HCT116 (cell line): ENCODE results near the gene ZNF330. TPM values are rescaled to one million over a fixed set of nuclear protein-coding genes. Genes with fewer than 3 reads are reported as not detected.
"Not testable (repeated sequence)": the region's sequence is repeated elsewhere in the genome, so short reads cannot be mapped to it uniquely, and the experiment has no call there.

Experiments used
- ATAC-seq: fragments of 200-7000 bp; cut with Tn5 transposase; 2 replicates; pipeline ENCODE4 v1.9.1; 2020; ENCODE audit warnings: mild to moderate bottlenecking, moderate library complexity
- BruUV-seq: library from RNA; stranded (reverse); fragments of 400-500 nt; replicated peaks from 2 replicates; lab custom pipeline; 2021; lab: Mats Ljungman, UMichigan
- CTCF ChIA-PET: fragments of 300-600 bp; sonication (Branson Sonifier 250); formaldehyde crosslinking; loops from one replicate; lab custom pipeline; 2021; ENCODE audit warnings: antibody characterized with exemption; lab: Charles Lee
- POLR2A ChIA-PET: fragments of 300-600, 350-600 bp; sonication (Branson Sonifier 250); formaldehyde crosslinking; loops from one replicate; lab custom pipeline; 2021; ENCODE audit warnings: antibody characterized with exemption; lab: Charles Lee
- RAD21 ChIA-PET, 2 experiments: fragments of 300-600 bp; sonication (Branson Sonifier 250); formaldehyde crosslinking; loops; one replicate each; lab custom pipeline; 2023; ENCODE audit warnings: low total read pairs in 2 of 2; ENCODE audit not compliant: uncharacterized antibody in 2 of 2, unreplicated experiment in 2 of 2, low non-redundant PET in 1 of 2; lab: Charles Lee
- DNase-seq: peaks from one replicate; pipeline ENCODE4 v3.0.0-alpha.2; 2010; ENCODE audit warnings: low read depth, low spot score
- H2AFZ ChIP-seq: fragments of 200-600 bp; shearing (Covaris generic), sonication (generic); 2 replicates; pipeline ENCODE4 v1.6.1; 2017; ENCODE audit warnings: low read depth, mixed run types, mixed read lengths, antibody characterized with exemption, low read length; ENCODE audit not compliant: poor library complexity, severe bottlenecking
- H3K27ac ChIP-seq: 2 replicates; pipeline ENCODE4 v1.5.1; 2012; ENCODE audit warnings: low read depth, low read length
- H3K27me3 ChIP-seq: fragments of 200-600 bp; sonication (generic); 2 replicates; pipeline ENCODE4 v1.6.1; 2016; ENCODE audit warnings: mixed run types, low read length, mixed read lengths; ENCODE audit not compliant: insufficient read depth
- H3K36me3 ChIP-seq, 2 experiments: fragments of 200-500 bp in 1 of 2; fragments of 200-600 bp in 1 of 2; sonication (Bioruptor generic) in 1 of 2; sonication (generic) in 1 of 2; 2 replicates each; pipeline versions ENCODE4 v1.5.1 to v1.6.1; 2014 to 2016; ENCODE audit warnings: low read length in 2 of 2, inconsistent platforms in 1 of 2, mixed read lengths in 1 of 2, mixed run types in 1 of 2; ENCODE audit not compliant: insufficient read depth in 2 of 2, control insufficient read depth in 1 of 2
- H3K4me1 ChIP-seq, 2 experiments: fragments of 200-600 bp in 1 of 2; sonication (generic) in 1 of 2; 2 replicates each; pipeline versions ENCODE4 v1.5.1 to v1.6.1; 2012 to 2017; ENCODE audit warnings: low read length in 2 of 2, inconsistent platforms in 1 of 2, mild to moderate bottlenecking in 1 of 2, mixed read lengths in 1 of 2, mixed run types in 1 of 2, moderate library complexity in 1 of 2; ENCODE audit not compliant: insufficient read depth in 2 of 2, control insufficient read depth in 1 of 2
- H3K4me2 ChIP-seq: fragments of 200-600 bp; sonication (generic); 2 replicates; pipeline ENCODE4 v1.6.1; 2017; ENCODE audit warnings: mixed run types, low read length, mixed read lengths
- H3K4me3 ChIP-seq, 2 experiments: fragments of 200-600 bp in 1 of 2; sonication (generic) in 1 of 2; replicated peaks in 1 of 2; 2 replicates each; pipeline ENCODE4 v1.5.1; 2011 to 2016; ENCODE audit warnings: low read length in 2 of 2, control low read depth in 1 of 2, low read depth in 1 of 2, mild to moderate bottlenecking in 1 of 2, mixed read lengths in 1 of 2, mixed run types in 1 of 2
- H3K79me2 ChIP-seq: fragments of 200-600 bp; sonication (generic); 2 replicates; pipeline ENCODE4 v1.6.1; 2017; ENCODE audit warnings: mild to moderate bottlenecking, mixed run types, low read length, moderate library complexity, mixed read lengths; ENCODE audit not compliant: insufficient read depth
- H3K9ac ChIP-seq: fragments of 200-600 bp; sonication (generic); 2 replicates; pipeline ENCODE4 v1.6.1; 2016; ENCODE audit warnings: low read length, mixed read lengths
- H3K9me2 ChIP-seq: fragments of 200-600 bp; sonication (generic), shearing (Covaris generic); 2 replicates; pipeline ENCODE4 v1.6.1; 2017; ENCODE audit warnings: mixed run types, mild to moderate bottlenecking, moderate library complexity; ENCODE audit not compliant: insufficient read depth
- H3K9me3 ChIP-seq, 2 experiments: fragments of 200-500 bp in 1 of 2; fragments of 200-600 bp in 1 of 2; sonication (Bioruptor generic) in 1 of 2; sonication (generic) in 1 of 2; 2 replicates each; pipeline ENCODE4 v1.6.1; 2014 to 2017; ENCODE audit warnings: low read length in 2 of 2, mixed read lengths in 2 of 2, inconsistent platforms in 1 of 2, low read depth in 1 of 2, mild to moderate bottlenecking in 1 of 2, mixed run types in 1 of 2, moderate library complexity in 1 of 2; ENCODE audit not compliant: control insufficient read depth in 1 of 2, insufficient read depth in 1 of 2
- H4K20me1 ChIP-seq: fragments of 200-600 bp; sonication (generic), shearing (Covaris generic); 2 replicates; pipeline ENCODE4 v1.6.1; 2017; ENCODE audit warnings: mixed run types, mild to moderate bottlenecking, moderate library complexity; ENCODE audit not compliant: insufficient read depth
- EGR1 ChIP-seq: IDR thresholded peaks from 2 replicates; pipeline ENCODE4 v1.6.1; 2012; ENCODE audit warnings: low read depth
- FOSL1 ChIP-seq: IDR thresholded peaks from 2 replicates; pipeline ENCODE4 v1.6.1; 2012; ENCODE audit warnings: low read depth
- RAD21 ChIP-seq: IDR thresholded peaks from 2 replicates; pipeline ENCODE4 v1.6.1; 2012; ENCODE audit warnings: low read depth, mild to moderate bottlenecking
- TCF7L2 ChIP-seq: IDR thresholded peaks from 2 replicates; pipeline ENCODE4 v1.7.0; 2011; ENCODE audit warnings: borderline replicate concordance, inconsistent platforms; ENCODE audit not compliant: insufficient read depth, insufficient read length; ENCODE audit errors: extremely low read depth
- ZNF274 ChIP-seq: fragments of 200-500 bp; sonication (Bioruptor generic); IDR thresholded peaks from 2 replicates; pipeline ENCODE4 v1.6.1; 2014; ENCODE audit warnings: mild to moderate bottlenecking, low read depth, low read length, inconsistent platforms
- intact Hi-C: fragments of 100-400 bp; cut with micrococcal nuclease; formaldehyde crosslinking; loops from 2 replicates; pipeline ENCODE4 v1.10.0; 2022
- total RNA-seq: library from RNA; stranded (reverse); gene quantifications from one replicate; pipeline ENCODE4 v1.2.1, GENCODE V29; 2021; ENCODE audit not compliant: unreplicated experiment
- TF ChIP-seq, protein P1 (sequence below): IDR thresholded peaks from 2 replicates; pipeline ENCODE4 v1.6.1; 2012; ENCODE audit warnings: low read depth
- TF ChIP-seq, protein P2 (sequence below): IDR thresholded peaks from 2 replicates; pipeline ENCODE4 v1.6.1; 2012

The ZNF330 gene
- total RNA-seq, 1 experiment from 2014 or later: 49.1 TPM

DNA sequence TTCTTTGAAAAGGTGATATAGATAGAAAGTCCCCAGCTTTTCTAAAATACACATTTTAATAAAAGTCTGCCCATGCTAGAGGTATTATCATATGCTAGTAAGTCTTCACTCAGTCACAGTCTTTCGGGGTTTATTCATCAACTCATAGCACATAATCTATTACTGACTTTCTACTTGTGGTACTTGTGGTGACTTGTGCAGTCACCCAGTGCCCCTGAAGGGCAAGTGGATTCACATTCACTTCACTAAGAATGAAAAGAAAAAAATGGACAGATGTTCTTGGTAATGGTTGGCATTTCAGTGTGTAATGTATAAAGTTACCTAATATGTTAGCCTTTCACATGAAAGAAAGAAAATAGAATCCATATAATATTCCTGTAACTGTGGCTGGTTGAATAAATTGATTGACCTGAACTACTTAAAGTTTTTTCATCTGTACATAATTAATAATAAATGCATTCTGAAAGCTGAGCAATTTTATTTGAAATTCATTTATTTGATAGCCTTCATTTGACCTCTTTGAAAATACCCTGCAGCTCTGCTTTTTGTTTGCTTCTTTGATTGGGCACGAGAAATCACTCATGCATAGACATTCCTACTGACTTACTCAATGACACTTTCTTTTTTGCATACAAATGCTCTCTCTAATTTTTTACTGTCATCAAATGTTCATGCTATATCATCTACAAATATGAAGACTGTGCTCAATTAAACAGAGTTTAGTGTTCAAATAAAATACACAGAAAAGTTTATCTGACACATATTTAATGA, 39.5 kb upstream of the ZNF330 start:
- DNase-seq: no peak

DNA sequence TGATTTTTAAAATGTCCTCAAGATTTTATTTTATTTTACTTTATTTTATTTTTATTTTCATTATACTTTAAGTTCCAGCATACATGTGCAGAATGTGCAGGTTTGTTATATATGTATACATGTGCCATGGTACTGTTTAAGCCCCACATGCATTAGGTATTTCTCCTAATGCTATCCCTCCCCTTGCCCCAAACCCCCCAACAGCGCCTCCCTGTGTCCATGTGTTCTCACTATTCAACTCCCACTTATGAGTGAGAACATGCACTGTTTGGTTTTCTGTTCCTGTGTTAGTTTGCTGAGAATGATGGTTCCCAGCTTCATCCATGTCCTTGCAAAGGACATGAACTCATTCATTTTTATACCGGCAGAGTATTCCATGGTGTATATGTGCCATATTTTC, 37.2 kb upstream of the ZNF330 start:
- H2AFZ ChIP-seq, H3K36me3 ChIP-seq, CTCF ChIA-PET, H3K9me3 ChIP-seq, H3K9ac ChIP-seq, H4K20me1 ChIP-seq, H3K9me2 ChIP-seq, H3K4me1 ChIP-seq, H3K27me3 ChIP-seq, BruUV-seq, ATAC-seq, H3K27ac ChIP-seq, H3K79me2 ChIP-seq, intact Hi-C loops, H3K4me3 ChIP-seq, POLR2A ChIA-PET, RAD21 ChIA-PET, DNase-seq, H3K4me2 ChIP-seq: not testable (repeated sequence)

More for the DNA sequence above, 39.5 kb upstream of the ZNF330 start:
- no peaks in the 10 kb centered on the region for H3K4me1 ChIP-seq
- H3K4me3 ChIP-seq: no peak overlapping the region
- no peaks in the 10 kb centered on the region for H3K27me3 ChIP-seq
- ChIA-PET RAD21 (no interaction called here), CTCF (no interaction called here), POLR2A (no interaction called here)
- H3K9me3 ChIP-seq: no peaks in the 10 kb centered on the region
- intact Hi-C loops: no loop called here
- no peak overlapping the region for H3K9ac ChIP-seq
- no peak overlapping the region for H3K4me2 ChIP-seq
- TF ChIP-seq, protein P1, sequence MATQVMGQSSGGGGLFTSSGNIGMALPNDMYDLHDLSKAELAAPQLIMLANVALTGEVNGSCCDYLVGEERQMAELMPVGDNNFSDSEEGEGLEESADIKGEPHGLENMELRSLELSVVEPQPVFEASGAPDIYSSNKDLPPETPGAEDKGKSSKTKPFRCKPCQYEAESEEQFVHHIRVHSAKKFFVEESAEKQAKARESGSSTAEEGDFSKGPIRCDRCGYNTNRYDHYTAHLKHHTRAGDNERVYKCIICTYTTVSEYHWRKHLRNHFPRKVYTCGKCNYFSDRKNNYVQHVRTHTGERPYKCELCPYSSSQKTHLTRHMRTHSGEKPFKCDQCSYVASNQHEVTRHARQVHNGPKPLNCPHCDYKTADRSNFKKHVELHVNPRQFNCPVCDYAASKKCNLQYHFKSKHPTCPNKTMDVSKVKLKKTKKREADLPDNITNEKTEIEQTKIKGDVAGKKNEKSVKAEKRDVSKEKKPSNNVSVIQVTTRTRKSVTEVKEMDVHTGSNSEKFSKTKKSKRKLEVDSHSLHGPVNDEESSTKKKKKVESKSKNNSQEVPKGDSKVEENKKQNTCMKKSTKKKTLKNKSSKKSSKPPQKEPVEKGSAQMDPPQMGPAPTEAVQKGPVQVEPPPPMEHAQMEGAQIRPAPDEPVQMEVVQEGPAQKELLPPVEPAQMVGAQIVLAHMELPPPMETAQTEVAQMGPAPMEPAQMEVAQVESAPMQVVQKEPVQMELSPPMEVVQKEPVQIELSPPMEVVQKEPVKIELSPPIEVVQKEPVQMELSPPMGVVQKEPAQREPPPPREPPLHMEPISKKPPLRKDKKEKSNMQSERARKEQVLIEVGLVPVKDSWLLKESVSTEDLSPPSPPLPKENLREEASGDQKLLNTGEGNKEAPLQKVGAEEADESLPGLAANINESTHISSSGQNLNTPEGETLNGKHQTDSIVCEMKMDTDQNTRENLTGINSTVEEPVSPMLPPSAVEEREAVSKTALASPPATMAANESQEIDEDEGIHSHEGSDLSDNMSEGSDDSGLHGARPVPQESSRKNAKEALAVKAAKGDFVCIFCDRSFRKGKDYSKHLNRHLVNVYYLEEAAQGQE: no peak
- TF ChIP-seq ZNF274 (no peak), RAD21 (no peak), TCF7L2 (no peak), EGR1 (no peak), FOSL1 (no peak)
- TF ChIP-seq, protein P2, sequence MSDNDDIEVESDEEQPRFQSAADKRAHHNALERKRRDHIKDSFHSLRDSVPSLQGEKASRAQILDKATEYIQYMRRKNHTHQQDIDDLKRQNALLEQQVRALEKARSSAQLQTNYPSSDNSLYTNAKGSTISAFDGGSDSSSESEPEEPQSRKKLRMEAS: no peak
- no peaks in the 10 kb centered on the region for H3K36me3 ChIP-seq
- no peaks in the 10 kb centered on the region for H3K79me2 ChIP-seq
- no peak overlapping the region for H3K27ac ChIP-seq
- H4K20me1 ChIP-seq: no peaks in the 10 kb centered on the region
- no peaks in the 10 kb centered on the region for H3K9me2 ChIP-seq
- no peak for ATAC-seq
- H2AFZ ChIP-seq: no peak overlapping the region
- no TSS peak for BruUV-seq
